T-helper 2 cell treated with Interferon-gamma antibody and Interleukin-4, amounts not matched to agents 100 ng/mL and 5 ng/mL, for 36 hours (primary cell): Measurements from ENCODE around the gene ETS2. TPM values are rescaled to one million over a fixed set of nuclear protein-coding genes. Genes with fewer than 3 reads are reported as not detected.
"Not testable (repeated sequence)": the region's sequence is repeated elsewhere in the genome, so short reads cannot be mapped to it uniquely, and the experiment has no call there.

Source experiments
- intact Hi-C: fragments of 100-400 bp; cut with micrococcal nuclease; formaldehyde crosslinking; loops from one replicate; pipeline ENCODE4 v1.15.1; 2023
- total RNA-seq: library from RNA; stranded (reverse); gene quantifications from 2 replicates; pipeline ENCODE4 v1.2.3, GENCODE V29; 2022

The ETS2 gene
- total RNA-seq, 1 donor from 2014 or later, result 49.4 TPM

DNA sequence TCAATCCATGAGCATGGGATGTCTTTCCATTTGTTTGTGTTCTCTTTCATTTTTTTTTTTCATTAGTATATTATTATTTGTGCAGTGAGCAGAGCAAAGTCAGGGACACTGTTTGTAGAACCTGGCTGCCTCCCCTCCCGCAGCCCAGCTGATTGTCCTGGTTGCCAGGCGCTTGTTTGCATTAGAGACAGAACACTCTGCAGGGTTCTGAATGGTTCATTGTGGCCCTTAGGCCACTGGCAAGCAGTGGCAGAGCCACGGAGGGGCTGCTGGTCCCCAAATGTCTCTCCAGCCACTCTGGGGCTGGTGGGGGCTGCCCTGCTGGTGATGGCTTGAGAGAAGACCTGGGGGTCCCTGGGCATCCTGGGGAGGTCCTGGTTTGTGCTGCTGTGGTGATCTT lies 29.0 kb downstream of the ETS2 start:
- intact Hi-C loops, result no loop called here

DNA sequence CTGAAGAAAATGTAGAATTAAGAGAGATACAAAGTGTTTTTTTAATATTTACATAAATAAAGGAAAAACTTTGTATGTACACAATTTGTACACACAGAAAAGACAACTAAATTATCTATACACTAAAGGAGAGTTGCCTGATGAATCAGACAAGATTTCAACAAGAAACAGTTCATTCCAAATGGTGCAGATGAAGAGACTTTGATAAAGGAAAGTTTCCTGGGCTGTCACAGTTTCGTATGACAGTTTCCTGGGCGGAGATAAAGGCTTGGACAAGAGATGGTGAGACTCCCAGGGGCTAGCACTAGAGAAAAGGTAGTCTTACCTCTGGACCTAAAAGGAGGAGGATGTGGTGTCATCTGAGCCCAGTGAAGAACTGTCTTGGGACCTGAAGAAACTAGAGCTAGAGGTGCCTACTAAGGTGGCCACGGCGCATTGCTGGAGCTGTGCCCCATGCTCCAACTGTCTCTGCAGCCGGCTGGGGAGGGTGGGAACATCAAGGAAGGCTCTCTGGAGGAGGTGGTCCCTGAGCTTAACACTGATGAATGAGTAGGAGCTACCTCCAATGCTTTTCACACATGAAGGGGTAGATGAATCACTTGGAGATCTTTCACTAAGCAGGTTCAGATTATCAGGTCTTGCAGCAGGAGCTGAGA lies 32.2 kb downstream of the ETS2 start:
- intact Hi-C loops, result no loop called here

DNA sequence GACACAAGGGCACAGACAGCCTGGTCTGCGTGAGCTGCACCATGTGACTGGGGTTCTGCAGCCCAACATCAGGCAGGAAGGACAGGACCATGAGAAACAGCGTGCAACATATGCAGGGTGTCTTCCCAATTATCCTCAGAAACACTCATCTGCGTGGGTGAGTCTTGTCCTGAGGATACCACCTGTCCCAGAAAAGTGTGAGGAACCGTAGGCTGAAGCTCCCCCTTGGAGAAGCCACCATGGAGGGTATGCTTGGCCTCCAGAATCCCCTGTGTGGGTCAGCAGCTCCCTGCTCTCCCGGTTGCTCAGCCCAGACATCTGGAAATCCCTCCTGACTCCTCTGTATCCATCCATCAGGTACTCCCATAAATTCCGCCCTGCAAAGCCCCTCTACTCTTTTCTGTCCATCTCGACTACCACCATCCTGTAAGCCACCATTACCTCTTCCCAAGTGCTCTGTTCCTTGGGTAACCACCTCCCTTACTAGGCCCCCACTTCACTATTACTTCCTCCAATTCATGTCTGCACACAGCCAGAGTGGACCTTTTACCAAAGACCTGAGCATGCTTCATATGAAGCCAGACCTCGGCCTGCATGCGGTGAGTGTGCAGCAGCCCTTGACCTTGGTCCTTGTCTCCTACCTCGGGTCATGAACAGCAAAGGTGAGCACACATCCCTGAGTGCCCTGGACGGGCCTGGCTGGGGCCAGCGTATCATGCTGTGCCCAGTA lies 33.0 kb downstream of the ETS2 start:
- intact Hi-C loops, result no loop called here

DNA sequence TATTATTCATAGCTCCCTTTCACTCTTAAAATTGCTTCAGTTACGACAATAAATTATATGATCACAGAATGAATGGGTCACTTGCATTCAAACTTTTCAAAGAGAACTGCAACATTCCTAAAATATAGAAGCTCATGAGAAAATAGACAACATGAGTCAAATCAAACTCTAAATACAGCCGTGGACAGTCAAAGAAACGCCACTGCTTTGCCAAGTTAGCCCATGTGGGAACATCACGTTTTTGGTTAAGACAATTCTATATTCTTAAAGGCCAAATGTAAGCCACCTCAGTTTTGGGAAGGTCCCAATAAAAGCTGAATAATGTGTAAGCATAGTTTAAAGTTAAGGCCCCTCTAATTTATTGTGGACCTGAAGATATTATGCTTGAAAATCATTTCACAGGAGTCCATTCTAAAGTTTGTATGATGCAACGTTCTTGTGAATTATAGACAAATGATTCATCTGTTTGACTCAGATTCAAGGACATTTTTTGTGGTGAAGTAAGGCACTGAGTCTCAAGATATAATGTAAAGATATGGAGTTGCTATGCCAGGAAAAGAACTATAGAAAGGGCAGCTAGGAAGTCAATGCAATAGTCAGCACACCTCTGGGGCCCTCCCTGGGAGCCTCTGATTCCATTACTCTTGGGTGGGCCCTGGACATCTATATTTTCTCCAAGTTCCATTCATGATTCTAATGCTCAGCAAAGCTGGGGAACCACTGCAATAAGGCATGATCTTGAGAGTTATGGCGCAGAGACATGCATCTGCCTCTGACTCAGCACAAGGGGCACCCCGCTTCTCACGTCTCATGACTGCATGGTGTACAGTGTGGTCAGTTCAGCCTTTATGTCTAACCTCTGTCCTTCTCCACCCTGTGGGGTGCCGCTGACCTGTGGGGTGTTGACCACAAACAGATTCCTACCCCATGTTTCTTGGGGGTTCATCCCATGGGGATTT lies 33.9 kb downstream of the ETS2 start:
- intact Hi-C loops, result no loop called here

DNA sequence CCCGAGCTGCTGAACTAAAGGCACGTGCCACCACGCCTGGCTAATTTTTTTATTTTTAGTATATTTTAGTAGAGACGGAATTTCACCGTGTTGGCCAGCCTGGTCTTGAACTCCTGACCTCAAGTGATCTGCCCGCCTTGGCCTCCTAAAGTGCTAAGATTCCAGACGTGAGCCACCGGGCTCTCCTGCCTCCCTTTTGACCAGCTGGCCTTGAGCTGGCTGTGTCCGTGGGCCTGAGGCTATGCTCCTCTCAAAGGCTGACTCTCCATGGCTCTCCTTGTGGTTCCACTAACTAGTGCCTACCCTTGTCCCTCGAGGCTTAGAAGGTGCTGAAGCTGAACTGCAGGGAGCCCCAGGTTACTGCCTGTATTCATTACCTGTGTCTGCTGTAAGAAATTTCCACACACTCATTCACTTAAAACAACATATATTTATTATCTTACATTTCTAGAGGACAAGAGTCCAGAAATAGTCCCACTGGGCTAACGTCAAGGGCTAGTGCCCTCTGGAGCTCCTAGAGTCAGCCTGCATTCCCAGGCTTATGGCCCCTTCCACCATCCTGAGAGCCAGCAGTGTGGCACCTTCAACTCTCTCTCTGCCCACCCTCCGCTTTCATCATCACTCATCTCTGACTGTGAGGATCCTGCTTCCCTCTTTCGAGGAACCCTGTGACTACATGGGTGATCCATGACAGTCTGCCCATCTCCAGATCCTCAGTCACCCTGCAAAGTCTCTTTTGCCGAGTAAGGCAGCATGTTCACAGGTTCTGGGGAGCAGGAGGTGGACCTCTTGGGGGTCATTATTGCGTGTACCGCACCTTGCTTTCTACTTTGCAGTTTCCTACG lies 34.9 kb downstream of the ETS2 start:
- intact Hi-C loops, result no loop called here

DNA sequence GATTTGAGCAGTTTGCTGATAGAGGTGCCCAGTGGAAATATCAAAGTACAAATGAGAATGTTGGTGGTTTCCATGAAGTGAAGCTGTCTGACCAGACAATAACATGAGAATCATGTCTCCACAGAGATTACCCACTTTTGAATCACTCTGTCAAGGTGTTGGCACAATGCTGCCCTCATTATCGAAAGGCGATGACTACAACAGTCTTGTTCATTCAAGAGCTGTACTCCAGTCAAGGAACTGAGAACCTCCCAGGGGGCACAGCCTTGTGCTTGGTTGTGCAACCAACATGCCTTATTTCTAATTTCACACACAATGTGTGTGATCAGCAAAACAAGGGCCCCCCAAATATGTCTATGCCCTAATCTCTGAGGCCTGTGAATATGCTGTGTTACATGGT lies 35.7 kb downstream of the ETS2 start:
- intact Hi-C loops, result no loop called here

DNA sequence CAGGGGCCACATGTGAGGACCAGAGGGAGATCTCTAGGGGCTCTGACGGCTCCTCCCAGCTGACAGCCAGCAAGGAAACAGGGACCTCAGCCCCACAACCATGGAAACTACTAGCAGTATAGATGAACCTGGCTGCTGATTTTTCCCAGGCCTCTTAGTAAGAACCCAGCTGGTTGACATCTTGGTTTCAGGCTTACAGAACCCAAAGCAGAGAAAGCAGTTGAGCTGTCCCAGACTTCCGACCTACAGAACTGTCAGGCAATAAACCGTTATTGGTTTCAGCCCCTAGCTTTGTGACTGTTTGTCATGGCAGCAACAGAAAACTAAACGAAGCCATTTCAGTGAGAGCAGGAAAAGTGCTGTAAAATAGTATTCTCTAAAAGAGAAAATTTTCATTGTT lies 36.4 kb downstream of the ETS2 start:
- intact Hi-C loops, result no loop called here

DNA sequence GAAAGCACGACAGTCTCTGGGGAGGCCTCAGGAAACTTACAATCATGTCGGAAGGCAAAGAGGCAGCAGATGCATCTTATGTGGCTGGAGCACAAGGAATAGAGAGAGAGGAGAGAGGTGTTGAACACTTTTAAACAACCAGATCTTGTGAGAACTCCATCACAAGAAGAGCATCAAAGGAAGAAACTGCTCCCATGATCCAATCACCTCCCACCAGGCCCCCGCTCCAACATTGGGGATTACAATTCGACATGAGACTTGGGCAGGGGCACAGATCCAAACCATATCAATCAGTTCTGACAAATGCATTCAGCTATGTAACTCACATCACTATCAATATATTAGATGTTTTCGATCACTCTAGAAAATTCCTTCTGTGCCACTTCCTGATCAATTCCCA lies 37.6 kb downstream of the ETS2 start:
- intact Hi-C loops, result no loop called here

DNA sequence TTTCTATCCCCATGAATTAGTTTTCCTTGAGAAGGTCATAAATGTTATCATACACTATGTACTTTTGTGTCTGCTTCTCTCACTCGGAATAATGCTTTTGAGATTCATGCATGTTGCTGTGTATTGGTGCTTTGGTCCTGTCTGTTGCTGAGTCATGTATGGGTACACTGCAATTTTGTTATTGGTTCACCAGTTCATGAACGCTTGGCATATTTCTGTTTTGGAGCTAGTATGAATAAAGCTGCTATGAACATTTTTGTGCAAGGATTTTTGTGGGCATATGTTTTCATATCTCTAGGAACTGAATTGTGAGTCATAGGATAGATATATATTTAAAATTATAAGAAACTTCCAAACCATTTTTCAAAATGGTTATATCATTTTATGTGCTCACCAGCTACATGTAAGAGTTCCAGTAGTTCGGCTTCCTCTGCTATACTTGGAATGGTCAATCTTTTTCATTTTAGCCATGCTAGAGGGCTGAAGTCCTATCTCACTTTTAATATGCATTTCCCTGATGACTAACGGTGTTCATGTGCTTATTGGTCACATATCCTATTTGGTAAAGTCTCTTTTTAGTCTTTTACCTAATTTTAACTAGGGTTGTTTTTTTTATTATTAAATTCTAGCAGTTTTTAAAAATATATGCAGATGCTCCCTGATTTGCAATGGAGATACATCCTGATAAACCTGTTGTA lies 38.2 kb downstream of the ETS2 start:
- intact Hi-C loops, result no loop called here

DNA sequence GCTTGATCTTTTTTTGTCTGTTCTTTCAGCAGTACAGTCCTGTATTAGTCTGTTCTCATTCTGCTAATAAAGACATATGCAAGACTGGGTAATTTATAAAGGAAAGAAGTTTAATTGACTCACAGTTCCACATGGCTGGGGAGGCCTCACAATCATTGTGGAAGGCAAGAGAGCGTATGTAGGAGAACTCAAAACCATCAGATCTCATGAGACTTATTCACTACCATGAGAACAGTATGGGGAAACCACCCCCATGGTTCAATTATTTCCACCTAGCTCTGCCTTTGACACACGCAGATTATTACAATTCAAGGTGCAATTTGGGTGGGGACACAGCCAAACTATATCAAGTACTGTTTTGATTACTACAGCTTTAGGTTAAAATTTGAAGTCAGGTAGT lies 39.6 kb downstream of the ETS2 start:
- intact Hi-C loops, result not testable (repeated sequence)

DNA sequence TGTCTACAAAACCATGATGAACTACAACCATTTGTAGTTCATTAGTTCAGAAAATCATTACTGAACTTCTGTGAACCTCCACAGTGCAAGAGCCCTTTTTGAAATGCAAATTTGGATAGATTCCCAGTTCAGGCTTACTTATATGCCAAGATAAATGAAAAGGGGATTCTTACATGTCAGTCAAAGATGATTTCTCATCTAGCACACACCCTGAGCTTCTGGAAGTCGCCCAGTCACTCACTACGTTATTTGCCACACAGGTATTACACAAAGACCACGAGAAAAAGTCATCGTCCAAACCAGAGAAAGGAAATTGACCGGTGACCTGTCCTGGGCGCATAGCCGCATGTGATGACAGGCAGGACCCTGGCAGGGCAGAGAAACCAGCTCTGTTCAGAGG lies 41.8 kb downstream of the ETS2 start:
- intact Hi-C loops, result no loop called here

DNA sequence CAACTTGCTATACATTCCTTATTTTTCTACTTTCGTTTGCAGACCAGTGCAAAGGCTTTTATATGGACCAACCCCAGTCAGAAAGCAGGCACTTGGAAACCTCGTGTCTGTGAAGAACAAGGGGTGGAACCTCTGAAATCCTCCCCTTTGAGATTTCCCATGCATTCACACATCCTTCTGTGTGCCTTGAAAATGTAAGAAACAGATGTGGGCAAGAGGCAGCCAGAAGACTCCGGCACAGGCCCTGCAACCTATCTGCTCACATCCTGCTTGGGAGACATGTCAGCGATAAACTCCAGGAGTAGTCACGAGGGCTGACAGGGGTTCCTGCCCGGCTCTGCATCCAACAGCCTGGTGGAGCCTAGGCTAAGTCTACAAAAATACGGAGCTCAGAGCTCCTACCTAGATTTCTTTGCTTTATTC lies 42.5 kb downstream of the ETS2 start:
- intact Hi-C loops, result no loop called here

DNA sequence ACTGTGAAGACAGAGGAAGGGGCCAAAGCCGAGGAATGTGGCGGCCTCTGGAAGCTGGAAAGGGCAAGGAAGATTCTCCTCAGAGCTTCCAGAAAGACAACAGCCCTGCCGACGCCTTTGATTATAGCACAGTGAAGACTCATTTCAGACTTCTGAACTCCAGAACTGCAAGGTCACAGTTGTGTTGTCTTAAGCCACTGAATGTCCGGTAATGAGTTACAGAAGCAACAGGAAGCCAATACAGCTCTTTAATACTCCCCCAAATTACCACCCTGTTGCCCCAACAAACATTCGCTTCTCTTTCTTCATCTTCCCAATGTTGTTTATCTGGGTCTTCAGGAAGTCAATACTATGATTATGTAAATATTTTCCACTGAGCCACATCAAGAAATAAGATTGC lies 44.0 kb downstream of the ETS2 start:
- intact Hi-C loops, result no loop called here

DNA sequence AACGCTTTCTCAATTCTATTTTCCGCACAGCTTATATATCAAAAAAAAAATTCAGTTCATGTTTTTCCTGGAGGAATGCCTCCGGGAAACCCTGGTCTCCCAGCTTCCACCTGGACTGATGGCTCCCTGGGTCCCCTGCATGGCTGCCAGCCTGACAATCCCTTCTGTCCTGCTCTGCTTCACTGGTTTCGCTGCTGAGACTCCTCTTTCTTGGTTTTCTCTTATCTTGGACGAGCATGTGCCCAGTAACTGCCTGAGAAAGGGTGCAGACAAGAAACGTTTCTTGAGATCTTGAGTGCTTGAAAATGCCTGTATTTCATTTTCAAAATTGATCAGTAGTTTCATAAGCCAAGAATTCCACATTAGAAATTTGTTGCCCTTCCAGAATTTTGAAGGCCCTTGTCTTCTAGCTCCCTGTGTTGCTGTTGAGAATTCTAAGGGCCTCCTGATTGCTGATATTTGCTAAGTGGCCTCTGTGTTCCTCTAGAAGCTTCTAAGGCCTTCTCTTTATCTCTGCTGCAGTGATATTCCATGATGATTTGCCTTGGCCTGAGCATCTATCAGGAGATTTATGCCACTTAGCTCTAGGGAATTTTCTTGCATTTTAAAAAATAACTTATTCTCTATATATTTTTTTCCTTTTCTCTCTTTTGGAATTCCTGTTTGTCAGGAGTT lies 44.7 kb downstream of the ETS2 start:
- intact Hi-C loops, result no loop called here

DNA sequence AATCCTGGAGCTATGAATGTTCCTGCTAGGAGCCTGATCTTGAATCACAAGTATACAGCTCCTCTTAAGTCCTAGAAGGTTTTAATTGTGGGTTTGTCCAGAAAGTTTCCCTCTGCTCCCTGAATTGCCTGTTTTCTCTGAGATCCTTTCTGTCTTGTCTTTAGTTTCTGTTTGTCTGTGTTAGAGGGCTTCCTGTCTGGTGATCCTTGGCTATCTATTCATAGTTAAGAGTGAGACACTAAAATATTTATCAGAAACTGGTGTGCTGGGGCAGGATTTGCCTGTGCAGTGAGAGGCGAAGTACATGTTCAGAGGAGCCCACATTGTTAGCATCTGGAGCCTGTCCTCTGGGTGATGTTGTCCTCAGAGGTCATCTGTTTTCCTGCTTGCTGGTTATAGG lies 45.4 kb downstream of the ETS2 start:
- intact Hi-C loops, result no loop called here

DNA sequence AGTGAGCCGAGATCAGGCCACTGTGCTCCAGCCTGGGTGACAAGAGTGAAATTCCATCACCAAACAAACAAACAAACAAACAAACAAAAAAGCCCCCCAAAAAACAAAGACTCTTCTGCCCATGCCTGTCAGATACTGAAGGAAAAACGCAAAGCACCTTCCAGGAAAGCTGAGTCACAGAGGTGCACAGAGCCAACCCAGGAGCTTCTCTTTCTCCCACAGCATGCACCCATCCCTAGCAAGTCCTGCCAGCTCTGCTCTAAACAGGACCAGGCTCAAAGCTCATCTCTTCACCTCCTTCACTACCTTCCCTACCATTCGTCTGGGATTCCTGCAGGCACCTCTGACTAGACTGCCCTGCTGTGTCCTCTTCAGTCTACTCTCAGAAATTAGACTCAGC lies 46.5 kb downstream of the ETS2 start:
- intact Hi-C loops, result no loop called here

DNA sequence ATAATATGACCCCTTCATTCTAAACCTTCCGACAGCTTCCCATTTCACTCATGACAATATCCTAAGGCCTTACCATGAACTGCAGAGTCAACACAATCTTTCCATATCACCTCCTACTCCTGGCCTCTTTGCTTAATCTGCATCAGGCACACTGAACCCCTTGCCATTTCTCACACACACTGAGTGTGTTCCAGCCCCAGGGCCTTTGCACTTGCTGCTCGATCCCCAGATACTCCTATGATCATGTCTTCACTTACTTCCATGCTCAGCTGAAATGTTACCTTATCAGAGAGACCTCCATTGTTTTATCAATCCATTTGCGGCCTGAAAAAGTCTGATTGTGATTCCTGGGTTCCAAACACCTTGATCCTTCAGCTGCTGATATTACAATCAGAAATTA lies 47.0 kb downstream of the ETS2 start:
- intact Hi-C loops, result no loop called here

DNA sequence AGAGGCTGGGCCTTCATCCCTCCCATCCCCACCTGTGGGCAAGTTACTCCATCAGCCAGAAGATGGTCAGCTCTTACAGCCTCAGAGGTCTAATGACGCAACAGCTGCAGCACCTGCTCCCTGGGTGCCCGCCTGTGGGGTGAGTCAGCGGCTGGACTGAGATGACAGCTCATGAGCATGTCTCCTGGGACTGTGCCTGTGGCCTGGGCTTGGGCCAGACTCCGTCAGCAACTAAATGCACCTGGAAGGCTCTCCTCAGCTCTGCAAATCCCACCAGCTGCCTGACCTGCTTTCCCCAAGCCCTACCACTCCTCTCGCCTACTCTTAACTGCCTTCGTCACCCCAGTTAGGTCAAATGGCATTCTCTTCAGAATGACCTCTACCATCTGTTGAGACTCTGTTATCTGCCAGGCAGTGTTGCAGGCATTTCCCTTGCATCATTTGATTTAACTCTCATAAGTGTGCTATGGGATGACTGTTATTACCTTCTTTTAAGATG lies 47.7 kb downstream of the ETS2 start:
- intact Hi-C loops, result no loop called here

DNA sequence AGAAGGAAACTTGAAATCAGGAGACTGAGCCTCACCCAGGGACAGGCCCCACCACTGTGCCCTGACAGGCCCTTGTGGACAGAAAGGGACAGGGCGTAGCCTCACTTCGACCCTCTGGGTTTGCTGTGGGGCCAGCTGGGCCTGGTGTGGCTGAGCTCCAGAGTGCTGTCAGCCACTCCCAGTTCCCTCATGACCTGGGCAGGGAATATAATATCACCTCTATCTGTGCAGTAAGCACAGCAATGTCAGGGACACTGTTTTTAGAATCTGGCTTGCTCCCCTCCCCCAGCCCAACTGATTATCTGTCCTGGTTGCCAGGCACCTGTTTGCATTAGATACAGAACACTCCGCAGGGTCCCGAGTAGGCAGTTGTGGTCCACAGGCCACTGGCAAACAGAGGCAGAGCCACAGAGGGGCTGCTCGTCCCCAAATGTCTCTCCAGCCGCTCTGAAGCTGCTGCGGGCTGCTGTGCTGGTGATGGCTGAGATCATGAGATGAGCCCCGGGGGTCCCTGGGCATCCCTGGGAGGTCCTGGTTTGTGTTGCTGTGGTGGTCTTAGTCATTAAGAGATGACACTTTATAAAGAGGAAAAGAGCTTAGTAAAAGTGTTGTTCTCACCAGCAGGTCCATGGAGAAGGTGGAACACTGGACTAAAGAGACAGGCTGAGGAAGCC lies 51.6 kb downstream of the ETS2 start:
- intact Hi-C loops, result no loop called here
